ENCODE data around the gene C1QA. TPM values are rescaled to one million over a fixed set of nuclear protein-coding genes. Genes with fewer than 3 reads are reported as not detected.
A peak's percentile ranks its signal among the peaks of the same experiment; 100 is the strongest.

C1QA gene
- total and polyA plus RNA-seq, 2 donors (not counting 1 experiment from before 2014, with no cell fraction given) = not detected

DNA sequence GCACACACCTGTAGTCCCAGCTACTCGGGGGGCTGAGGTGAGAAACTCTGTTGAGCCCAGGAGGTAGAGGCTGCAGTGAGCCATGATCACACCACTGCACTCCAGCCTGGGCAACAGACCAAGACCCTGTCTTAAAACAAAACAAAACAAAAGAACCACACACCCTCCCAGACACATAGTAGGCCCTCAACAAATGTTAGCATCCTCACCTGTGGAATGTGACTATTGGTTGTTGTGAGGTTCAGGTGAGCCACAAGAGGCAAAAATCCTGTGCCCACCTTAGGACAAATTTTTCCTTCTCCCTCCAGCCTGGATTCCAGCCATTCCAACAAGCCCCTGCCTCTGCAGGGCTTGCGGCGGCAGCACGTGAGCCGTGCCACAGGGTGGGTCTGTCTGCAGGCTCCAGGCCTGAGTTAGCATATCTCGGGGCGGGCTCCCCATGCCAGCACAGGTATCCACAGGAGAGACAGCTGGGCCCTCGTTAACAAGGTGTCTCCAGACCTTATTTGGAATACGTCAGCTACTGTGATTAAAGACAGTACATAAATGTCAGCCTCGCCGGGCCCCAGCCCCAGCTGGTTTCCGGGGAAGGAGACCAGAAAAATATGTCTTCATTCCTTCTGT, 34.0 kb downstream of the C1QA start:
- no peak overlapping the region for H3K9ac ChIP-seq (ENCODE audit: insufficient read depth, low read length)
- no peak overlapping the region for H3K4me2 ChIP-seq (ENCODE audit: extremely low read depth, insufficient read depth, low read length)
- H3K79me2 ChIP-seq (ENCODE audit: control insufficient read depth, insufficient read depth, low read length) = no peaks in the 10 kb centered on the region
- no peaks in the 10 kb centered on the region for H3K9me3 ChIP-seq (ENCODE audit: control insufficient read depth, insufficient read depth, low read depth, low read length)
- no peak overlapping the region for H3K4me3 ChIP-seq (replicated peaks in 1 of 4; ENCODE audit: control extremely low read depth in 1 of 4, insufficient read depth in 1 of 4, low read depth in 3 of 4, low read length in 4 of 4)
- no peaks in the 10 kb centered on the region for H3K4me1 ChIP-seq (ENCODE audit: control insufficient read depth, extremely low read depth, insufficient read depth, low read length)
- no peaks in the 10 kb centered on the region for H4K20me1 ChIP-seq (ENCODE audit: control insufficient read depth, extremely low read depth, insufficient read depth, low read length)
- H2AFZ ChIP-seq (ENCODE audit: low read length) = no peak overlapping the region
- no peak overlapping the region for H3K27ac ChIP-seq (ENCODE audit: insufficient read depth, low read length)
- peaks cover 37% of the 10 kb centered on the region for H3K27me3 ChIP-seq (ENCODE audit: control insufficient read depth, insufficient read depth, low read length)
- TF ChIP-seq, protein P1, sequence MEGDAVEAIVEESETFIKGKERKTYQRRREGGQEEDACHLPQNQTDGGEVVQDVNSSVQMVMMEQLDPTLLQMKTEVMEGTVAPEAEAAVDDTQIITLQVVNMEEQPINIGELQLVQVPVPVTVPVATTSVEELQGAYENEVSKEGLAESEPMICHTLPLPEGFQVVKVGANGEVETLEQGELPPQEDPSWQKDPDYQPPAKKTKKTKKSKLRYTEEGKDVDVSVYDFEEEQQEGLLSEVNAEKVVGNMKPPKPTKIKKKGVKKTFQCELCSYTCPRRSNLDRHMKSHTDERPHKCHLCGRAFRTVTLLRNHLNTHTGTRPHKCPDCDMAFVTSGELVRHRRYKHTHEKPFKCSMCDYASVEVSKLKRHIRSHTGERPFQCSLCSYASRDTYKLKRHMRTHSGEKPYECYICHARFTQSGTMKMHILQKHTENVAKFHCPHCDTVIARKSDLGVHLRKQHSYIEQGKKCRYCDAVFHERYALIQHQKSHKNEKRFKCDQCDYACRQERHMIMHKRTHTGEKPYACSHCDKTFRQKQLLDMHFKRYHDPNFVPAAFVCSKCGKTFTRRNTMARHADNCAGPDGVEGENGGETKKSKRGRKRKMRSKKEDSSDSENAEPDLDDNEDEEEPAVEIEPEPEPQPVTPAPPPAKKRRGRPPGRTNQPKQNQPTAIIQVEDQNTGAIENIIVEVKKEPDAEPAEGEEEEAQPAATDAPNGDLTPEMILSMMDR (conservative IDR thresholded peaks at IDR 0.05 in 1 of 2, IDR thresholded peaks at IDR 0.05 in 1 of 2; ENCODE audit: low read depth in 1 of 2, low read length in 2 of 2) = no peak
- TF ChIP-seq EZH2 (IDR thresholded peaks at IDR 0.05; ENCODE audit: low read length, missing control alignments) = no peak
- H3K36me3 ChIP-seq (ENCODE audit: control insufficient read depth, insufficient read depth, low read length) = no peaks in the 10 kb centered on the region
- DNase-seq (ENCODE audit: low read depth in 2 of 2) = no peak

DNA sequence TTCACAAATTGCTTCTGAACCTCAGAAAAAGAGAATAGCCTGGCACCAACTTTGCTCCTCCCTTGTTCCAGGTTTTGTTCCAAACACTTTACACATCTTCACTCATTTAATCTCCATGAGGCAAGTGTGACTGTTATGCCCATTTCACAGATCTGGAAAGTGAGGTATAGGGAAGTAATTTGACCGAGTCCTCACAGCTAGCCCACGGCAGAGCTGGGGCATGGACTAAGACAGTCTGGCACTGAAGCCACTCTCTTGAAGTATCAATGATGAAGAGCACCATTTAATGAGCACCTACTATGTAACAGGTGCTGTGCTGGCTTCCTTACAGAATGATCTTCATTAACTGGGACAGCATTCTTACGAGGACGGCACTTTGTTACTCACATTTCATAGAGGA, 35.6 kb downstream of the C1QA start:
- no peak overlapping the region for H3K4me3 ChIP-seq (replicated peaks in 1 of 4; ENCODE audit: control extremely low read depth in 1 of 4, insufficient read depth in 1 of 4, low read depth in 3 of 4, low read length in 4 of 4)
- no peak overlapping the region for H3K4me2 ChIP-seq (ENCODE audit: extremely low read depth, insufficient read depth, low read length)
- no peaks in the 10 kb centered on the region for H3K36me3 ChIP-seq (ENCODE audit: control insufficient read depth, insufficient read depth, low read length)
- no peak overlapping the region for H3K9ac ChIP-seq (ENCODE audit: insufficient read depth, low read length)
- H4K20me1 ChIP-seq (ENCODE audit: control insufficient read depth, extremely low read depth, insufficient read depth, low read length) = no peaks in the 10 kb centered on the region
- DNase-seq (ENCODE audit: low read depth in 2 of 2) = no peak
- H2AFZ ChIP-seq (ENCODE audit: low read length) = no peak overlapping the region
- TF ChIP-seq EZH2 (IDR thresholded peaks at IDR 0.05; ENCODE audit: low read length, missing control alignments) = no peak
- peaks cover 33% of the 10 kb centered on the region for H3K27me3 ChIP-seq (ENCODE audit: control insufficient read depth, insufficient read depth, low read length)
- no peaks in the 10 kb centered on the region for H3K4me1 ChIP-seq (ENCODE audit: control insufficient read depth, extremely low read depth, insufficient read depth, low read length)
- H3K27ac ChIP-seq (ENCODE audit: insufficient read depth, low read length) = no peak overlapping the region
- no peaks in the 10 kb centered on the region for H3K79me2 ChIP-seq (ENCODE audit: control insufficient read depth, insufficient read depth, low read length)
- H3K9me3 ChIP-seq (ENCODE audit: control insufficient read depth, insufficient read depth, low read depth, low read length) = no peaks in the 10 kb centered on the region

DNA sequence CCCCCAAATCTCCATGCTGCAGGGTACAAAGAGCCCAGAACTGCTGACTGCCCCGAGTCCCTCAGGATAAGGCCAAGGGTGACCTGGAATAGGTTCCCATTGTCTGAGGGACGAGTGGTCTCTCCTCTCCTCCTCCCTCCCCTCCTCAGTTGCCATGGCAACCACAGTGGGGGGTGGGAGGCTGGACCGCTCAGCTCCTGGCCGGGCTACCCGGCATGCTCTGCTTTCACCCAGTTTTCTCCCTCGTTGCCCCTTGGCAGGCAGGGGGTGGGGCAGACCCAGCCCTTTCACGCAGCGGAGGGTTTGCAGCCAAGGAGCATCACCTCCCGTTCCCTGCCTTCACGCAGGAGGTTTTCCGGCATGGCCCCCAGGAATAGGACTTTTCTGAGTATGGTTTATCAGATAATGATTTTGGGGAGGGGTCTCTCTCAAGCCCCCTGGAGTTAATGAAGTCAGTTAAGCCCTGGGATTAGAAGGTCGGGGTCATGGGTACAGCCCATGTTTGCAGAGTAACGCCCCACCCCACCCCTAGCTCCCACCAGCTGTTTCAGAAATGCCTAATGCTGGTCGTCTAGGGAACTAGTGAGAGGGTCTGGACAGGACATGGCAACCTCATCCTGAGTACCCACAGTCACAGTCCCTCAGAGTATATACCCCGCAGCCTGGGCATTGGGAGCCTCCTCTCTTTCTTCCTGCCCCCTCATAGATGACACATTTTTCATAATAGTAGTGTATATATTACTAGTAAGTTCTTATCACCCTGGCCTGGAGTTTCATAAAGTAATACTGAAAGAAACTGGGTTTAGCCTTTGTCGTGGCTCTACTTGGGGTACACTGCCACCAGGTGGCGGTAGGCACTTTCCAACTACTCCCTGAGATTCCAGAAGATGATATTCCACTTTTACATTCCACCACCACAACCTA, 37.3 kb downstream of the C1QA start:
- H3K36me3 ChIP-seq (ENCODE audit: control insufficient read depth, insufficient read depth, low read length) = no peaks in the 10 kb centered on the region
- no peaks in the 10 kb centered on the region for H3K4me1 ChIP-seq (ENCODE audit: control insufficient read depth, extremely low read depth, insufficient read depth, low read length)
- no peak overlapping the region for H2AFZ ChIP-seq (ENCODE audit: low read length)
- H3K9me3 ChIP-seq (ENCODE audit: control insufficient read depth, insufficient read depth, low read depth, low read length) = no peaks in the 10 kb centered on the region
- no peak overlapping the region for H3K4me2 ChIP-seq (ENCODE audit: extremely low read depth, insufficient read depth, low read length)
- no peak overlapping the region for H3K4me3 ChIP-seq (replicated peaks in 1 of 4; ENCODE audit: control extremely low read depth in 1 of 4, insufficient read depth in 1 of 4, low read depth in 3 of 4, low read length in 4 of 4)
- H3K27me3 ChIP-seq (ENCODE audit: control insufficient read depth, insufficient read depth, low read length) = peaks cover 28% of the 10 kb centered on the region
- TF ChIP-seq, protein P1 (conservative IDR thresholded peaks at IDR 0.05 in 1 of 2, IDR thresholded peaks at IDR 0.05 in 1 of 2; ENCODE audit: low read depth in 1 of 2, low read length in 2 of 2) = peak; percentile 80 to 86
- TF ChIP-seq EZH2 (IDR thresholded peaks at IDR 0.05; ENCODE audit: low read length, missing control alignments) = no peak
- no peaks in the 10 kb centered on the region for H3K79me2 ChIP-seq (ENCODE audit: control insufficient read depth, insufficient read depth, low read length)
- no peak overlapping the region for H3K27ac ChIP-seq (ENCODE audit: insufficient read depth, low read length)
- no peaks in the 10 kb centered on the region for H4K20me1 ChIP-seq (ENCODE audit: control insufficient read depth, extremely low read depth, insufficient read depth, low read length)
- peak; percentile 49 to 70 for DNase-seq (ENCODE audit: low read depth in 2 of 2)
- no peak overlapping the region for H3K9ac ChIP-seq (ENCODE audit: insufficient read depth, low read length)

Measured in fibroblast of lung (primary cell).